ENCODE measurements around the gene CIP2A.

DNA sequence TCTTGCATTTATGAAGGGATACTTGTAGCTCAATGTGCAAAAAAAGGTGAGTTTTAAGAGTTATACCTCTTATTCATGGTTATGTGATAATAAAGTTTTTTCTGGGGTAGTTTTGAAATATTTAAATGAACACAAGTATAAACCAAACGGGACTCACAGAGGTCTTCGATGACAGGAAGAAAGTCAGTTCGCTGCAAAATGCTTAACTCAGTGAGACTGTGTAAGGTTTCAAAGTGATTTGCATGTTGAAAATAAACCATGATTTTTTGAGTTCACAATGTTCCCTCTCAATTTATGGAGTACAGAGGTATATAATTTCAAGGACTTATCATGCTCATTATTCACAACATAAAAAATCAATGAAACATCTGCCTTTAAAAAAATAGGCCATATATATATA, 42.5 kb downstream of the CIP2A start:
- TF ChIP-seq, protein P1, sequence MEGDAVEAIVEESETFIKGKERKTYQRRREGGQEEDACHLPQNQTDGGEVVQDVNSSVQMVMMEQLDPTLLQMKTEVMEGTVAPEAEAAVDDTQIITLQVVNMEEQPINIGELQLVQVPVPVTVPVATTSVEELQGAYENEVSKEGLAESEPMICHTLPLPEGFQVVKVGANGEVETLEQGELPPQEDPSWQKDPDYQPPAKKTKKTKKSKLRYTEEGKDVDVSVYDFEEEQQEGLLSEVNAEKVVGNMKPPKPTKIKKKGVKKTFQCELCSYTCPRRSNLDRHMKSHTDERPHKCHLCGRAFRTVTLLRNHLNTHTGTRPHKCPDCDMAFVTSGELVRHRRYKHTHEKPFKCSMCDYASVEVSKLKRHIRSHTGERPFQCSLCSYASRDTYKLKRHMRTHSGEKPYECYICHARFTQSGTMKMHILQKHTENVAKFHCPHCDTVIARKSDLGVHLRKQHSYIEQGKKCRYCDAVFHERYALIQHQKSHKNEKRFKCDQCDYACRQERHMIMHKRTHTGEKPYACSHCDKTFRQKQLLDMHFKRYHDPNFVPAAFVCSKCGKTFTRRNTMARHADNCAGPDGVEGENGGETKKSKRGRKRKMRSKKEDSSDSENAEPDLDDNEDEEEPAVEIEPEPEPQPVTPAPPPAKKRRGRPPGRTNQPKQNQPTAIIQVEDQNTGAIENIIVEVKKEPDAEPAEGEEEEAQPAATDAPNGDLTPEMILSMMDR (IDR thresholded peaks at IDR 0.05) = no peak
- TF ChIP-seq POLR2AphosphoS5 (IDR thresholded peaks at IDR 0.05; ENCODE audit: insufficient read depth in 1 of 2, low read depth in 1 of 2) (no peak), POLR2A (IDR thresholded peaks at IDR 0.05) (no peak)

Measured in vagina (tissue), 2 donors.